Sigmoid colon (tissue), 7 donors: Measurements from ENCODE around the gene RAB3C. TPM values are rescaled to one million over a fixed set of nuclear protein-coding genes. Genes with fewer than 3 reads are reported as not detected.

ENCODE experiments used
- DNase-seq: peaks from one replicate; pipeline ENCODE4 v3.0.0-alpha.2; 2019
- H3K27ac ChIP-seq, 4 donors: fragments of 200-600 bp; sonication (generic); one replicate each; pipeline ENCODE4 v1.5.1; 2016 to 2019; ENCODE audit warnings: mild to moderate bottlenecking in 1 of 4
- H3K27me3 ChIP-seq, 3 donors: fragments of 200-600 bp; sonication (generic); one replicate each; pipeline ENCODE4 v1.5.1; 2019; ENCODE audit warnings: mild to moderate bottlenecking in 1 of 3
- H3K36me3 ChIP-seq, 4 donors: fragments of 200-600 bp; sonication (generic); one replicate each; pipeline ENCODE4 v1.5.1; 2016 to 2019
- H3K4me1 ChIP-seq, 4 donors: fragments of 200-600 bp; sonication (generic); one replicate each; pipeline ENCODE4 v1.5.1; 2017 to 2019
- H3K4me3 ChIP-seq, 4 donors: fragments of 200-600 bp; sonication (generic); one replicate each; pipeline ENCODE4 v1.5.1; 2017 to 2019; ENCODE audit warnings: mild to moderate bottlenecking in 2 of 4, moderate library complexity in 1 of 4
- H3K9me3 ChIP-seq, 4 donors: fragments of 200-600 bp in 3 of 4; sonication (generic) in 3 of 4; one replicate each; pipeline versions ENCODE4 v1.5.1 to v1.6.1; 2013 to 2019
- EP300 ChIP-seq, 4 donors: sonication (generic); formaldehyde crosslinking; IDR thresholded peaks; one replicate each; pipeline ENCODE4 v1.6.1; 2017; ENCODE audit warnings: antibody characterized with exemption in 4 of 4
- POLR2A ChIP-seq, 2 donors: fragments of 450-650 bp; IDR thresholded peaks; one replicate each; pipeline ENCODE4 v1.6.1; 2016; ENCODE audit warnings: antibody characterized with exemption in 2 of 2, mild to moderate bottlenecking in 2 of 2, moderate library complexity in 2 of 2
- POLR2AphosphoS5 ChIP-seq, 4 donors: sonication (generic); formaldehyde crosslinking; IDR thresholded peaks; one replicate each; pipeline ENCODE4 v1.6.1; 2017; ENCODE audit warnings: antibody characterized with exemption in 4 of 4
- WGBS, 2 donors: extraction: QIAGEN DNeasy Blood & Tissue Kit; methylation state at CpG; one replicate each; pipeline ENCODE4 v1.1.7; 2013; 5-methylcytosine and 5-hydroxymethylcytosine counted together
- intact Hi-C: fragments of 100-400 bp; cut with DNase I; formaldehyde crosslinking; loops from one replicate; pipeline ENCODE4 v1.15.1; 2023
- polyA plus RNA-seq, 3 donors: library from polyadenylated mRNA; stranded (reverse); fragments of 200-250 nt; gene quantifications; one replicate each; pipeline ENCODE4 v1.2.3, GENCODE V29; 2013
- total RNA-seq, 4 donors: library from RNA; depleted of rRNA; stranded (reverse); fragments of >200 nt; gene quantifications; one replicate each; pipeline ENCODE4 v1.1.0, GENCODE V29; 2016
- TF ChIP-seq, protein P1 (sequence below), 4 experiments: fragments of 450-650 bp in 3 of 4; fragments of 200-600 bp in 1 of 4; IDR thresholded peaks; one replicate each; pipeline ENCODE4 v1.5.1; 2016 to 2019; ENCODE audit warnings: antibody characterized with exemption in 4 of 4, mild to moderate bottlenecking in 3 of 4, moderate library complexity in 2 of 4
- donor health status: healthy with polysubstance abuse.
- donor health status: Bipolar disorder and iron deficiency.
- donor health status: healthy.

Gene RAB3C
- total and polyA plus RNA-seq, 7 donors, result under 0.01 to 17.6 (median 2.4) TPM; not detected in 1

DNA sequence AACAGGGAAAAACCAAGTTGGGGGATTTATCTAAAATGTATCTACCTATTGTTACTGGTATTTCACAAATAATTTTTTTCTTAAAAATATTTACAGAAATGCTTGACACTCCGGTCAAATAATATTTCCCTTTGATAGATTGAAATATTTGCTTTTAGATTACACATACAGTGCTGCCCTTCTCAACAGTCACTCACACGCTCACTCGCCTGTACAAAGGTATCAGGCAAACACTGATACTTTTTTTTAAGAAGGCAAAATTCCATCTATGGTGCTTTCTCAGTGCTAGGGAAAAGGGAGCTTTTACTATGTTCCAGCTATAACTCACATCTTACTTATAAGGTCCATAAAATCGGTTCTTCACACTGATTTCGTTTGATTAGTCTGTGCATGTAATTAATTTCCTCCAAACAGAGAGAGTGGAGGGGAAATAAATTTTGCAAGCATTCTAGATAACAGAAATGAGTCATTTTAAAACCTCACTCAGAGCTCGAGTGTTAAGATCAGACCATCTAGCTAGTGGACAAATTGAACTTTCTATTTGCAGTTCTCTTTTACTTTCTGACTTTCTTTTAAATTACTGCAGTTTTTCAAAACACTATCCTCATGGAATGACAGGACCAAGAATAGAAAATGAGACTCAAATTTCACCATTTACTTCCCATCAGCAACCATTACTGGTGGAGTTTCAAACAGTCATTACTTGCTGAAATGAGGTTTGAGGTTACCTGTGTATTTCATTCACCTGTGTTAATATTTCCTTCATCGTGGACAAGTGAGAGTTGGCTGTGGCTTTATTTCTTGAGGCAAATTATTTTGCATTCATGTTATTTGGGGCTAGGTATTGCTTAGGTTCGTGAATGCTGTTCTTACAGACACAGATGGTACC, 273.2 kb downstream of the RAB3C start:
- Histone ChIP-seq H3K4me3 (no peak overlapping the region), H3K27ac (no peak overlapping the region), H3K36me3 (no peaks in the 10 kb centered on the region), H3K27me3 (no peaks in the 10 kb centered on the region), H3K9me3 (no peaks in the 10 kb centered on the region), H3K4me1 (no peaks in the 10 kb centered on the region)
- no peak for DNase-seq
- WGBS, 2 donors, result 56 to 78% methylated on average over 8 of the region's 8 CpGs
- intact Hi-C loops, result no loop called here
- no peak for TF ChIP-seq POLR2AphosphoS5 (IDR thresholded peaks at IDR 0.05)
- TF ChIP-seq, protein P1, sequence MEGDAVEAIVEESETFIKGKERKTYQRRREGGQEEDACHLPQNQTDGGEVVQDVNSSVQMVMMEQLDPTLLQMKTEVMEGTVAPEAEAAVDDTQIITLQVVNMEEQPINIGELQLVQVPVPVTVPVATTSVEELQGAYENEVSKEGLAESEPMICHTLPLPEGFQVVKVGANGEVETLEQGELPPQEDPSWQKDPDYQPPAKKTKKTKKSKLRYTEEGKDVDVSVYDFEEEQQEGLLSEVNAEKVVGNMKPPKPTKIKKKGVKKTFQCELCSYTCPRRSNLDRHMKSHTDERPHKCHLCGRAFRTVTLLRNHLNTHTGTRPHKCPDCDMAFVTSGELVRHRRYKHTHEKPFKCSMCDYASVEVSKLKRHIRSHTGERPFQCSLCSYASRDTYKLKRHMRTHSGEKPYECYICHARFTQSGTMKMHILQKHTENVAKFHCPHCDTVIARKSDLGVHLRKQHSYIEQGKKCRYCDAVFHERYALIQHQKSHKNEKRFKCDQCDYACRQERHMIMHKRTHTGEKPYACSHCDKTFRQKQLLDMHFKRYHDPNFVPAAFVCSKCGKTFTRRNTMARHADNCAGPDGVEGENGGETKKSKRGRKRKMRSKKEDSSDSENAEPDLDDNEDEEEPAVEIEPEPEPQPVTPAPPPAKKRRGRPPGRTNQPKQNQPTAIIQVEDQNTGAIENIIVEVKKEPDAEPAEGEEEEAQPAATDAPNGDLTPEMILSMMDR (IDR thresholded peaks at IDR 0.05), result no peak
- TF ChIP-seq POLR2A (IDR thresholded peaks at IDR 0.05), result no peak
- no peak for TF ChIP-seq EP300 (IDR thresholded peaks at IDR 0.05)

DNA sequence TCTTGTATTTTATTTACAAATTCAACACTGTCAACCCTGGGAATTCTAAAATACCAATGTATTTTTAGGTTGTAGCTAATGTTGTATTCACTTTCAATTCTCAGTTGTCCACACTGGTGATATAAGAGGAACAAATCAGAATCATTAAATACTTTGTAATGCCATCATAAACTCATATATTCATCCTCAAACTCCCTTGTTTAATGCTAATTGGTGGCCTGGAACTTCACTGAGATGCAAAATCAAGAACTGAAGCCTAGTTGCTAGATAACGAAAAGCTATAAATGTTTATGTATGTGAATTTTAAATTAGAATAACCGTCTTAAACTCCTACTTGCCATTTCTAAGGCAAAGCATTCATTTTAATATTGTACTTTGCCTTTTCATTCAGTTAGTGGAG, 274.7 kb downstream of the RAB3C start:
- H3K9me3 ChIP-seq, result no peaks in the 10 kb centered on the region
- no peak overlapping the region for H3K4me3 ChIP-seq
- intact Hi-C loops, result no loop called here
- DNase-seq, result no peak
- no peaks in the 10 kb centered on the region for H3K4me1 ChIP-seq
- H3K27ac ChIP-seq, result no peak overlapping the region
- TF ChIP-seq EP300 (IDR thresholded peaks at IDR 0.05) (no peak), POLR2A (IDR thresholded peaks at IDR 0.05) (no peak), POLR2AphosphoS5 (IDR thresholded peaks at IDR 0.05) (no peak)
- TF ChIP-seq, protein P1 (IDR thresholded peaks at IDR 0.05), result no peak
- H3K27me3 ChIP-seq, result no peaks in the 10 kb centered on the region
- WGBS, 2 donors, result 40 to 47% methylated on average over 2 of the region's 2 CpGs
- H3K36me3 ChIP-seq, result no peaks in the 10 kb centered on the region

DNA sequence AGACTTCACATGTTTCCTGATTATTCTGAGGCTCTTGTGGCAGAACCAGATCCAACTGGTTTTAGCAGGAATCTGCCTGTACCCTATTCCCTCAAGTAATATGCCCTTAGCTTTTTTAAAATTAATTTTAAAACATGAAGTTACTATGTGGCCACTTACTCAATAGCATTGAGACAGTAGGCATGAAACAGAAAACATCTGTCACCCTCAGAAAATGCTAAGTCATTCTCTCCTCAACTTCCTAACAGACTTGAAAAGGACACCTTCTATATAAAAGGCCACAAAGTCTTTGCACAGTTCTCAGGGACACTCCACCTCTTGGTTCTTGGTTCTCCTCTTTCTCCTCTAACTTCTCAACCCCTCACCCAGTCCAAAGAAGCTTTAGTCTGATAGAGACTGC, 277.8 kb downstream of the RAB3C start:
- Histone ChIP-seq H3K27ac (no peak overlapping the region), H3K27me3 (no peaks in the 10 kb centered on the region), H3K4me1 (no peaks in the 10 kb centered on the region), H3K4me3 (no peak overlapping the region), H3K36me3 (no peaks in the 10 kb centered on the region), H3K9me3 (no peaks in the 10 kb centered on the region)
- TF ChIP-seq POLR2AphosphoS5 (IDR thresholded peaks at IDR 0.05), result no peak
- TF ChIP-seq POLR2A (IDR thresholded peaks at IDR 0.05), result no peak
- TF ChIP-seq EP300 (IDR thresholded peaks at IDR 0.05), result no peak
- TF ChIP-seq, protein P1 (IDR thresholded peaks at IDR 0.05), result no peak
- DNase-seq, result no peak
- intact Hi-C loops, result no loop called here

DNA sequence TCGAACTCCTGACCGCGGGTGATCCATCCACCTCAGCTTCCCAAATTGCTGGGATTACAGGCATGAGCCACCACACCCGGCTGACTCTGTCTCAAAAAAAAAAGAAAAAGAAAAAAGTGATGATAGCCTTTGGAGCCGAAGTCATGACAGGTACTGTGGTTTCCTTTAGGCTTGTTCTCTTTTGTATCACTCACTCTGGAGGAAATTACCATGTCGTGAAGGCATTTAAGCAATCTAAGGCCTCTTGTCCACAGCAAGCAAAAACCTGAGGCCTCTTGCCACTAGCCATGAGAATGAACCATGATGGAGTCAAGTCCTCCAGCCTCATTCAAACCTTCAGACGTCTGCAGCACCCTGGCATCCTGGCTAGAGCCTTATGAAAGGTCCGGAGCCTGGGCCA, 286.1 kb downstream of the RAB3C start:
- no peaks in the 10 kb centered on the region for H3K9me3 ChIP-seq
- TF ChIP-seq POLR2AphosphoS5 (IDR thresholded peaks at IDR 0.05) (no peak), POLR2A (IDR thresholded peaks at IDR 0.05) (no peak), EP300 (IDR thresholded peaks at IDR 0.05) (no peak)
- TF ChIP-seq, protein P1 (IDR thresholded peaks at IDR 0.05), result no peak
- WGBS, 2 donors, result 71 to 86% methylated on average over 8 of the region's 8 CpGs
- no peak for DNase-seq
- no peaks in the 10 kb centered on the region for H3K4me1 ChIP-seq
- intact Hi-C loops, result no loop called here
- no peaks in the 10 kb centered on the region for H3K36me3 ChIP-seq
- no peak overlapping the region for H3K27ac ChIP-seq
- H3K27me3 ChIP-seq, result no peaks in the 10 kb centered on the region
- H3K4me3 ChIP-seq, result no peak overlapping the region
